Measurements from ENCODE around the gene GNPTG. TPM values are rescaled to one million over a fixed set of nuclear protein-coding genes. Genes with fewer than 3 reads are reported as not detected.

Gene GNPTG
- total and polyA plus RNA-seq, 2 of the 13 experiments (the other 11 are each of a cell fraction or from before 2014, with no cell fraction given), result 22.7 to 71.1 TPM

DNA sequence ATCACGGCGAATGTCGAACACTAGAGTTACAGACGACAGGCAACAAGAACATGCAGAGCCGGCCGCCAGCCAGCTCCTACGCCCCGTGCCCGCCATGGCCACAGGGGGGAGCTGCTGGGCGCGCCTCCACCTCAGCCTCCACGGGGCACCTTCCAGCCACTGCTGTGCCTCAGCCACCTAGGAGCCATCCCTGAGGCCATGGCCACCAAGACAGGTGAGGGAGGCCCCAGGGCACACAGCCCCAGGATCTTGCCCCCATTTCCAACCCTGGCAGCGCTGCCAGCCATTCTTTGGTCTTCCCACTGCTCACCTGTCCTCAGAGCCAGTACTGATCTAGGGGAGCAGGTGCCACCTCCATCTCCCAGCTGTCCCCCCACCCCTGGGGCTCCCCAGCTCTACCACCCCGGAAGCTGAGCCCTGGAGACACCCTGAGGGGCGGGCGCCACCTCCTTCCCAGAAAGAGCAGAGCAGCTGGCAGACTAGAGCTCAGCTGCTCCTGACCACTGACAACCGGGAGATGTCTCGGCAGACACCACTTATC, 11.8 kb downstream of the GNPTG start (continued):
- TF ChIP-seq CEBPB (IDR thresholded peaks at IDR 0.05; ENCODE audit: borderline replicate concordance, low read depth, low read length), result no peak
- no peak for TF ChIP-seq ZNF766 (CRISPR knock-in tag; IDR thresholded peaks at IDR 0.05; ENCODE audit: borderline replicate concordance)
- no peak for TF ChIP-seq NFYC (CRISPR knock-in tag; IDR thresholded peaks at IDR 0.05)
- TF ChIP-seq ZNF343 (CRISPR knock-in tag; IDR thresholded peaks at IDR 0.05), result no peak
- no peak for TF ChIP-seq ZBTB3 (CRISPR knock-in tag; IDR thresholded peaks at IDR 0.05; ENCODE audit: borderline replicate concordance, low read depth)
- TF ChIP-seq, protein P1, sequence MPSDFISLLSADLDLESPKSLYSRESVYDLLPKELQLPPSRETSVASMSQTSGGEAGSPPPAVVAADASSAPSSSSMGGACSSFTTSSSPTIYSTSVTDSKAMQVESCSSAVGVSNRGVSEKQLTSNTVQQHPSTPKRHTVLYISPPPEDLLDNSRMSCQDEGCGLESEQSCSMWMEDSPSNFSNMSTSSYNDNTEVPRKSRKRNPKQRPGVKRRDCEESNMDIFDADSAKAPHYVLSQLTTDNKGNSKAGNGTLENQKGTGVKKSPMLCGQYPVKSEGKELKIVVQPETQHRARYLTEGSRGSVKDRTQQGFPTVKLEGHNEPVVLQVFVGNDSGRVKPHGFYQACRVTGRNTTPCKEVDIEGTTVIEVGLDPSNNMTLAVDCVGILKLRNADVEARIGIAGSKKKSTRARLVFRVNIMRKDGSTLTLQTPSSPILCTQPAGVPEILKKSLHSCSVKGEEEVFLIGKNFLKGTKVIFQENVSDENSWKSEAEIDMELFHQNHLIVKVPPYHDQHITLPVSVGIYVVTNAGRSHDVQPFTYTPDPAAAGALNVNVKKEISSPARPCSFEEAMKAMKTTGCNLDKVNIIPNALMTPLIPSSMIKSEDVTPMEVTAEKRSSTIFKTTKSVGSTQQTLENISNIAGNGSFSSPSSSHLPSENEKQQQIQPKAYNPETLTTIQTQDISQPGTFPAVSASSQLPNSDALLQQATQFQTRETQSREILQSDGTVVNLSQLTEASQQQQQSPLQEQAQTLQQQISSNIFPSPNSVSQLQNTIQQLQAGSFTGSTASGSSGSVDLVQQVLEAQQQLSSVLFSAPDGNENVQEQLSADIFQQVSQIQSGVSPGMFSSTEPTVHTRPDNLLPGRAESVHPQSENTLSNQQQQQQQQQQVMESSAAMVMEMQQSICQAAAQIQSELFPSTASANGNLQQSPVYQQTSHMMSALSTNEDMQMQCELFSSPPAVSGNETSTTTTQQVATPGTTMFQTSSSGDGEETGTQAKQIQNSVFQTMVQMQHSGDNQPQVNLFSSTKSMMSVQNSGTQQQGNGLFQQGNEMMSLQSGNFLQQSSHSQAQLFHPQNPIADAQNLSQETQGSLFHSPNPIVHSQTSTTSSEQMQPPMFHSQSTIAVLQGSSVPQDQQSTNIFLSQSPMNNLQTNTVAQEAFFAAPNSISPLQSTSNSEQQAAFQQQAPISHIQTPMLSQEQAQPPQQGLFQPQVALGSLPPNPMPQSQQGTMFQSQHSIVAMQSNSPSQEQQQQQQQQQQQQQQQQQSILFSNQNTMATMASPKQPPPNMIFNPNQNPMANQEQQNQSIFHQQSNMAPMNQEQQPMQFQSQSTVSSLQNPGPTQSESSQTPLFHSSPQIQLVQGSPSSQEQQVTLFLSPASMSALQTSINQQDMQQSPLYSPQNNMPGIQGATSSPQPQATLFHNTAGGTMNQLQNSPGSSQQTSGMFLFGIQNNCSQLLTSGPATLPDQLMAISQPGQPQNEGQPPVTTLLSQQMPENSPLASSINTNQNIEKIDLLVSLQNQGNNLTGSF (CRISPR knock-in tag; IDR thresholded peaks at IDR 0.05), result no peak
- TF ChIP-seq SP140L (CRISPR knock-in tag; IDR thresholded peaks at IDR 0.05; ENCODE audit: borderline replicate concordance), result no peak
- no peak for TF ChIP-seq IKZF1 (IDR thresholded peaks at IDR 0.05)
- TF ChIP-seq THAP11 (CRISPR knock-in tag; IDR thresholded peaks at IDR 0.05), result peak; percentile 23; the same call in 1 of the 2 replicates
- no peak for TF ChIP-seq ZFP37 (CRISPR knock-in tag; IDR thresholded peaks at IDR 0.05; ENCODE audit: borderline replicate concordance)
- no peak for TF ChIP-seq ZFP41 (CRISPR knock-in tag; IDR thresholded peaks at IDR 0.05; ENCODE audit: borderline replicate concordance)
- no peak for TF ChIP-seq NCOA1 (CRISPR knock-in tag; IDR thresholded peaks at IDR 0.05)
- no peak for TF ChIP-seq FOXK1 (CRISPR knock-in tag; IDR thresholded peaks at IDR 0.05; ENCODE audit: borderline replicate concordance, low read depth)
- no peak for TF ChIP-seq ZUFSP (CRISPR knock-in tag; IDR thresholded peaks at IDR 0.05; ENCODE audit: borderline replicate concordance)
- no peak for TF ChIP-seq ATRX (CRISPR knock-in tag; IDR thresholded peaks at IDR 0.05; ENCODE audit: borderline replicate concordance)
- no peak for TF ChIP-seq ERF (CRISPR knock-in tag; IDR thresholded peaks at IDR 0.05)
- no peak for TF ChIP-seq HOXD1 (CRISPR knock-in tag; IDR thresholded peaks at IDR 0.05)
- TF ChIP-seq, protein P2, sequence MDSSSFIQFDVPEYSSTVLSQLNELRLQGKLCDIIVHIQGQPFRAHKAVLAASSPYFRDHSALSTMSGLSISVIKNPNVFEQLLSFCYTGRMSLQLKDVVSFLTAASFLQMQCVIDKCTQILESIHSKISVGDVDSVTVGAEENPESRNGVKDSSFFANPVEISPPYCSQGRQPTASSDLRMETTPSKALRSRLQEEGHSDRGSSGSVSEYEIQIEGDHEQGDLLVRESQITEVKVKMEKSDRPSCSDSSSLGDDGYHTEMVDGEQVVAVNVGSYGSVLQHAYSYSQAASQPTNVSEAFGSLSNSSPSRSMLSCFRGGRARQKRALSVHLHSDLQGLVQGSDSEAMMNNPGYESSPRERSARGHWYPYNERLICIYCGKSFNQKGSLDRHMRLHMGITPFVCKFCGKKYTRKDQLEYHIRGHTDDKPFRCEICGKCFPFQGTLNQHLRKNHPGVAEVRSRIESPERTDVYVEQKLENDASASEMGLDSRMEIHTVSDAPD (CRISPR knock-in tag; IDR thresholded peaks at IDR 0.05), result no peak
- TF ChIP-seq GTF2F1 (IDR thresholded peaks at IDR 0.05; ENCODE audit: low read length), result no peak
- no peak for TF ChIP-seq ZNF639 (CRISPR knock-in tag; conservative IDR thresholded peaks at IDR 0.05)
